HS-5 (cell line): ENCODE data around the gene CNTNAP2.

Experiments
- DNase-seq: peaks from one replicate; pipeline ENCODE4 v3.0.0-alpha.2; 2012; ENCODE audit warnings: low read depth

CNTNAP2 gene

DNA sequence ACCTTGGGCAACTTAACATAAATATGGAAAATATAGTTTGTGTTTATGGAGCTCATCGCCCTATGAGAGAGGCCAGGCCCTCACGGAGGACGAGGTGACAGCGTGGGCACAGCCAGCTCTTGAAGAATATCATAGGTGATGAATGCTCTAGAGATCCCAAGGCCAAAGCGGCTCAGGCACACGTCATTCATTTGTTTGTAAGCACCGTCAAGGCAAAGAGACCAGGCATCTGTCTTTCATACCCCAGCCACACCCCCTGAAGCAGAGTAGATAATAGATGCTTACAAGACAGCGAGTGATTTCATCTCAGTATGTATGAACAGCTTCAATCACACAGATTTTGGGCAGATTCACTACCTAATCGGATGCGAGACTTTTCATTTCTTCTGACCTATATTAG, 2231.9 kb downstream of the CNTNAP2 start:
- no peak for DNase-seq

DNA sequence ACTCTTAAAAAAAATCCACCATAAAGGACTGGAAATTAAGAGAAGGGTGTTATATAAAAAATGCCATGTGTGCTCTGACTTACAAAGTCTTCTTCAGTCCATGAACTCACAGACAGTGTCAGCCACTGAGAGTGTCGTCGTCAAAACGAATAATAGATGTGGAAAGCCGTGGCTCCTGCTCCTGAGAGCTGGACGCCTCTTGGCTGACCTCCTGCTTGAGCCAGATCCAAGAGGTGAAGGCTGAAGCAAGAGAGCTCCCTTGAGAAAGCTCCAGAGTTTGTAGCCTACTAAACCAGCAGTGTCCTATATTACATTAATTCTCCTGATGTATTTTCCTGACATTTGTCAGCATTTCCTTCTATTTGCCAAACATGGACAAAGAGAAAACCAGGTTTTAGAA, 2239.7 kb downstream of the CNTNAP2 start:
- no peak for DNase-seq

DNA sequence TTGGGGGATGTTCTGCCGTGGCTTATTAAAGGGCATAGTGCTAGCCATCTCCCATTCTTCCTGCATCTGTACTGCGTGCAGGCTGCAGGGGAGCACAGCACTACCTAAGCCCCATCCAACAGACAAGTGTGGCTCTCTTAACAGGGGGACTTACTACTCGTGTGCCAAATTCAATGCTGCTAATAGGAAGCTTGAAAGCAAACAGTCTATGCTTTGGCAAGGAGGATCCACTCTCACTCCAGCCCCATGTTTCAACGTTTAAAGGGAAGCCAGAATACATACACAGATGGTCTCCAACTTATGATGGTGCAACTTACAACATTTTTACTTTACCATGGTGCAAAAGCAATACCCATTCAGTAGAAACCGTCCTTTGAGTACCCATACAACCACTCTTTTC, 2245.9 kb downstream of the CNTNAP2 start:
- DNase-seq: no peak

DNA sequence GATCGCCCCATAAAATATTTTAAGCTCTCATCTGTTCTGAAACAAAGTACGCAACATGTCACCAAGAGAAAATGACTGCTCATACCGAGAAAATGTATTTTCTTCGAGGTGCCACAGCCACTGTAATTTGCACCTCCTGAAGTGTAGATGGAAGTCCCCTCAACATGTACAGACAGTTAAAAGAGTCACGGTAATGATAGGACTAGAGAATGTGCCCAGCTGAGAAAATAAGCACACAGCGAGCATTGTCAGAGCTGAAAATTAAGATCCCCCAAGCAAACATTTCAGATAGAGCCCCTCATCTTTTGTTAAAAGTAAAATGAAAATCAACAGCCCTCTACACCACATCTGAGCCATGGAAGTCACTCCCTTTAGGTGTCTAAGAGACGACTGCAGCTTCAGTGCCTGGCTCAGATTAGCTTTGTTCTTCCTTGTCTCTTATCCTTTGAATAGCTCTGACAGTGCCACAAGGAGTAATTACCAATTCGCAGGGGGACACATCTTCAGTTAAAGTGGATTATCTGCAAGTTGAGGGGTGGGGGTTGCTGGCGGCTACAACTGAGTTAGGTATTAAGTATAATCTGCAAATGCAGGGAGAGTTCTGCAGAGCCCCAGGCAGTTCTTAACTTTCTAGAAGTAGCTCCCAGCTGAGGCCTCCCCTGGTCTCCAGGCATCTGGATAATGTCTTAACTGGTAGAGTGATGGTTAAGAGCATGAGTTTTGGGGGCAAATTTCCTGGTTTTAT, 2251.3 kb downstream of the CNTNAP2 start:
- DNase-seq: no peak

DNA sequence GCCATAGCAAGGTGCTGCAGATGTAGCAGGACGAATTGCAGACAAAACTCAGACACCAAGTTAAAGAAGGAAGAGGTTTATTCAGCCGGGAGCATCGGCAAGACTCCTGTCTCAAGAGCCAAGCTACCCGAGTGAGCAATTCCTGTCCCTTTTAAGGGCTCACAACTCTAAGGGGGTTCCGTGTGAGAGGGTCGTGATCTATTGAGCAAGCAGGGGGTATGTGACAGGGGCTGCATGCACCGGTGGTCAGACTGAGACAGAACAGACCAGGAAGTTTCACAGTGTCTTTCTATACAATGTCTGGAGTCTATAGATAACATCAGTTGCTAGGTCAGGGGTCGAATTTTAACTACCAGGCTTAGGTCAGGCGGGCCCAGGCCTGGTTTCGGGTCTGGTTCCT, 2252.0 kb downstream of the CNTNAP2 start:
- DNase-seq: no peak

DNA sequence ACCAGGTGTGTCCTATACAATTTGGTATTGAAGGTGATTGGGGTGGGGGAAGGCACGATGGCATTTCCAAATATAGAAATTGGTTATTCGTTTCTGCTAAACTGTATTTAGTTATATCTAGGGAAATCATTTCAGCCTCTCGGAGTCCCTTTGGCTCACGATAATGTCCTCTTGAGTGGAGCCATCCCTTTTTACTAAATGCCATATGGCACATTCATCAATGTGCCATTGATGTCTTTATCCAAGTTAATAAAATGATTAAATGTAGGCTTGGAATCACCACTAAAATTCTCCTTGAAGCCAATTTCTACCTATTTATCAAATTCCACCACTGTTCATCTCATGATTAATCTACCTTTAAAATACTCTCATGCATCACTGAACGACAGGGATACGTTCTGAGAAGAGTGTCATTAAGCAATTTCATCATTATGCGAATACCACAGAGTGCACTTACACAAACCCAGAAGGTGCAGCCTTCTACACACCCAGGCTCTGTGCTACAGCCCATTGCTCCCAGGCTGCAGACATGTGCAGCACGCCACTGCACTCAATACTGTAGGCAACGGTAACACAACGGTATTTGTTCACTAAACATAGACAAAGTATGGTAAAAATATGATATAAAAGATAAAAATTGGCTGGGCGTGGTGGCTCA, 2254.8 kb downstream of the CNTNAP2 start:
- no peak for DNase-seq

DNA sequence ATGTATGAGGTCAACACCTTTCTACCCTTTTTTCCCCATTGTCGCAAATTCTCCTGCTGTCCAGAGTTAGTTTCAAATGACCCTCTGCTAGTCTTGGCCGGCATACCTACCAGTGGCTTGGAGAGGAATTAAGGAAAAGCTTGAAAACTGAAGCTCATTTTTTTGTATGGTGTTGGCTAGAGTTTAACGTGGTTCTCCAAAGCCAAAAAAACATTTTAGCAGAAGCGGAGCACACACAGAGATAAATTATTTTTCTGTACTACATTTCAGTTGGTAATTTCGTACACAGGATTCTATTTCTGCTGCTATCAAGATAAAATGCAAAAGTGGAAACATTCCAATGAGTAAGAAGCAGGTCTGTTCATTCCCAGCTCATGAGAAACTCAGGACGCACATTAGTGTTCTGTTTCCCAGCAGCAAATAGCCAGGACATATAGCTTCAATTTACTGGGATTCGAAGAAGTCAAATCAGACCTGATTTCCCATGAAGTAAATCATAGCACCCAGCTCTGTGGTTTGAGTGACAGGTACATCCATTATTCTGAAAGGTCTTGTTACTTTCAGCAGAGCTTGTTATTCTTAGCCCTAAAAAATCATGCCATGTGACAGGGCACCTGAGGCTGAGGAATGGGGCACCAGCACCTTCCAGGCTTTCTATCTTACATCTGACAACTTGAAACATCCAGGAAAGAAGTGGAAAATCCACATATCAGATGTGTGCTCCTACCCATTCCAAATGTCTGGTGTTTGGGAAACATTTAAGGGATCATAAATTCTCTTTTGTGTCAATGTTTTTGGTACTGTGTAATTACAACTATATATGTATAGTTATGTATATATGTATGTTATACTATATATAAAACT, 2258.0 kb downstream of the CNTNAP2 start:
- no peak for DNase-seq

DNA sequence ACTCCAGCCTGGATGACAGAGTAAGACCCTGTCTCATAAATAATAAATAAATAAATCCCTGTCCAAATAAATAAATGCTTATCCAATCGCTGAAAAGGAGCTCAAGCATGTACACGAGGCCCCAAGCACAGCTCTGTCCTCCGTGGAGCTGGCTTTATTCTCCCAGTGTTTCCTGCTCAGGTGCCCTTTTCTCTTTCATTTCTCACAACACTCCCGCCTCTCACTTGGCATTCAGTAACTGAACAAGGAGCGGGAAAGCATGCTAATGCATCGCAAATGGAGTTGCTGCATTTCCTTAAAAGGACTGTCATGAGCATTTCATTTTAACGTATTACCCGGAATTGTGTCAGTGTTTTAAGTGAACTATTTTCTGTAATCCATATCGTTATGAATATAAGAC, 2263.1 kb downstream of the CNTNAP2 start:
- no peak for DNase-seq

DNA sequence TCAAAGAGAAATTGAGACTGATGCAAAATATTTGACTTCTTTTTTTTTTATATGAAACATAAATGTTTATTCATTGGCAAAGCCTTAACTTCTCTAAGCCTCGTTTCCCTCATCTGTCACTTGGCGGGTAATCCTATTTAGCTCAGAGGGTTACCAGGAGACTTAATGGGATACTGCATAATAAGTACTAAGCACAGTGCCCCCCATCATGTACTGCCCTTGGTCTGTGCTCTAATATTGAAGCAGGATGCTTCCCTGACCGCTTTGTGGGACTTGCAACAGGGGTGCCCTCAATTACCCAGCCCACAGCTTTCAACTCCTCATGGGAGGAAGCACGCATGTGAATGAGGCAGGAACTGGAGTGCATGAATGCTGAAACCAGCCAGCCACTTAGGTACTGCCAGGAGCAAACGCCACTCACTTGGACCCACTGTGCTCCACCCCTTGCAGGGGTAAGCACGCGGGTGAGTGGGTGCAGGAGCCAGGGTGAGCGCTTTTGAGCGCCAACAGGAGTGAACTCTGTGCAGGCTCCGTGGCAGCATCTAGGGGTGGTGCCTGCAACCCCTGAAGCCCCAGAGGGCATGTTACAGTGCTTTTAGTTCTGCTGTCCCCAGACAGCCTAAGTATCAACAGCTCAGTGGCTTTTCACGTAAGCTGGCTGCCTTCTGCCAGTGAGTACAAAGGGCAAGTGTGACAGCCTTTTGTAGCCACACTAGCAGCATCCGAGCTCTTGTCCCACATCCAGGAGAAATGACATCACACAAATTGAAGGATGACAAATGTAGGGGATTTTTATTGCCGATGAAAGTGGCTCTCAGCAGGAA, 2264.2 kb downstream of the CNTNAP2 start:
- DNase-seq: no peak

DNA sequence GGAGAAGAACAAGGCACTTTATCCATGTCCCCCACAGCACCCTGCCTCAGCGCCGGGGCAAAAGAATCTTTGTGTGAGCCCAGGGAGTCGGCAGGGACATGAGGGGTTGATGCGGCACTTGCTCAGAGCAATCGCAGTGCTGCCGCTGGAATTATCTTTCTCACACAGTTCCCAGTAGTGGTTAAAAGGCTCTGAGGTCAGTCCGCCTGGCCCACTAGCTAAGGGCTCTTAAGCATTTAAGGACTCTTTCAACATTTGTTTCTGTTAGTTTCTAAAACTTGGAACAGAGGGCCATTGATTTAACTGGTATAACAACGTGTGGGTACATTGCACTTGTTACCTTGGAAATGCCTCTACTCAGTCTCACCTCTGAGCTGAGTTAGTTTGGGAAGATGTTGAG, 2266.0 kb downstream of the CNTNAP2 start:
- no peak for DNase-seq

DNA sequence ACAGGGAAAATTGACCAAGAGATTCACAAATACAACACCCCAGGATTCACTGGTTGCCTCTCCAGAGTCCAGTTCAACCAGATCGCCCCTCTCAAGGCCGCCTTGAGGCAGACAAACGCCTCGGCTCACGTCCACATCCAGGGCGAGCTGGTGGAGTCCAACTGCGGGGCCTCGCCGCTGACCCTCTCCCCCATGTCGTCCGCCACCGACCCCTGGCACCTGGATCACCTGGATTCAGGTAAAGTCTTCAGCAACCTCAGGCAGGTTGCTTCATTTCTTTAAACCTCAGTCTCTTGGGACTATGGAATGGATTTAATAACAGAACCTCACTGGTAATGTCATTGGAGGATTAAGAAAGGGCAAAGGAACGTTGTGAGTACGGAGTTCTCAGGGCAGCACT, 2267.1 kb downstream of the CNTNAP2 start:
- DNase-seq: no peak

DNA sequence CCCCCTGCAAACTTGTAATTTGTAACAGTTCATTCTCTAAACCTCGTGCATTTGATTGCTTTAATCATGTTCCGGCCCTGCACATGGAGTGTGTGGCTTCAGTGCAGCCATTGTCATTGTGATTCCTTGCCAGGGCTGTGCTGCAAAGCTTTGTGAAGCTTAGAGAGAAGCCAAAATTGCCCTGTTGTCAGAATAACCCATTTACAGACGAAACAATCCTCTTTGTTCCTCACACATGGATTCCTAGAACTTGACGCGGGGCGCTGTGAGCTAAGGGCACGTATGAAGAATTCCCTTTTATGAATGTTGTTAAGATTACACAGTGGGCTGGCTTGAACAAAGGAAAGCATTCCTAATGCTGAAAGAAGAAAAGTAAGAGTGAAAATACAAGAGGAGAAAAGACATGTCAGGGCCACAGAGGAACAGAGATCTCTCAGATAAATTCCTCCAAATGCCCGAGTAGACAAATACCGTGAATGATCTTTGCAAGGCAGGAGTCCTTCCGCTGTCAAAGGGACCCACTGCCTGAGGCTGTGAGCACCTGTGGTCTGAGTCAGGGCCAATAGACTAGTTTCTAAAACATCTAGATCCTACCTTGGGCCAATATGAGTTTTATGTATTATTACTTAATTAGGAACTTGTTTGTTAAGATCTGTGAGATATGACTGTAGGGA, 2268.5 kb downstream of the CNTNAP2 start:
- DNase-seq: no peak

DNA sequence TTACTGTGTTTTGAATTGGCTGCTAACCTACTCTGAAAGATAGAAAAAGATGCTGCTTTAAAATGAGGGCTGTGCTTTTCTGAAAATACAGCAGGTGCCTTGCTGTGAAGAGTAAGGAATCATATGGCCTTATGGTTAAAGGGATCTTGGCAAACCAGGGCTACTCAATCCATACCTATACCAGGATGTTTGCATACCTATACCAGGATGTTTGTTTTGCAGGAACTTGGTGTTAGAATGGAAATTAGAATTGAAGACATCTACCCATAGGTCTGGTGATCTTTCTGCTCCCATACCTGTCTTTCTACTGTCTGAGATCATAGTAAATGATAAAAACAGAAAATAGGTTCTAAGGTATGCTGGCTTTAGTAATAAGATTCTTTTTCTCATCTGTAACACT, 2273.8 kb downstream of the CNTNAP2 start:
- DNase-seq: no peak

DNA sequence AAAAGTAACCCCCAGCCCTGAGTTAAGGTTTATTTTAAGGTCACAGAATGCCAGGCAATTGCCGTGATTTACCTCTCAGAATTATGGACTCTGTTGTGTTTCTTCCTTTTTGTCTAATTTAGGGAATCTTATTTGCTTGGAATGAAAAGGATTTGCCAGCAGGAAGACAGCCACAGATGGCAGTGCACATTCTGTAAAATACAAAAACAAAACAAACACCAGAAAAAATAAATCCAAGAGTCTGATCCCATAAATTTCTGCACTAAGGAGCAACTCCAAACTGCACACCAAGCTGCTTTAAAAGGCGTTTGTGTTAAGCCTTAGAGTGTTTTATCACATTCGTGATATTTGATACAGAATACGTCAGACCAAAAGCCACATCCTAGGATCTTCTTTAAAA, 2275.0 kb downstream of the CNTNAP2 start:
- no peak for DNase-seq

DNA sequence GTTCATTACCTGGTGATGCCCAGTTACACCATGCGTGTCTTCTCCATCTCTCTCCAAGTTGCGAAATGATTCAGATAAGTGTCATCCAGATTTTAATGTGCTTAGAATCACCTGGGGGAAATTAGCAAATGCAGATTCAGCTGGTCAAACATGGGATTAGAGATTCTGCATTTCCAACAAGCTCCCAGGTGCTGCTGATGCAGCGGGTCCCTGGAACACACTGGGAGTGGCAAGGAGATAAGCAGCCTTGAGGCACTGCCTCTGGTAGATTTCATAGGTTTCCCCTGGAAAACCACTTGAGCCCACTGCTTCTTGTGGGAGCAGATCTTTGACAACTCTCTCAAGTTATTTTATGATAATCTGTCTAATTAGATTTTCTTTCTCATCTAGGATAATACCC, 2278.0 kb downstream of the CNTNAP2 start:
- DNase-seq: no peak

DNA sequence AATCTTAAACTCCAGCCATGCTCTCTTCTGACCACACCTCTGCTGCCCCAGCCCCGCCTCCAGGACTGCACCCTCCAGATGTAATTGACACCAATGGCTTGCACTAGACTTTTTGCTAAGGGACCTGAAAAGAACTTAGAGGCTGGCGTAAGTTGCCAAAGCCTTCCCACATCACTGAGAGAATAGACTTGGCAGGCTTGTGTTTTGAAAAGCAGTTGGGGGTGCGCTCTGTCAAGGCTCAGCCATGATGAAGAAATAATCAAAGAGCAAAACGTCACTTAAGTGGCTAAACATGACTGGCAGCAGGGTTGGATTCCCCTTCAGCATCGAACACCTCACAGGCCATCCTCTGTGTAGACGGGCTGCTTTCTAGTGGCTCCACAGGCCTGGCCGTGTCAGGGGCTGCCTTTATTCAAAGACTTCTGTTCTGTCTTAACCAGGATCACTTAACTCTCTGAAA, 2278.8 kb downstream of the CNTNAP2 start:
- DNase-seq: no peak

DNA sequence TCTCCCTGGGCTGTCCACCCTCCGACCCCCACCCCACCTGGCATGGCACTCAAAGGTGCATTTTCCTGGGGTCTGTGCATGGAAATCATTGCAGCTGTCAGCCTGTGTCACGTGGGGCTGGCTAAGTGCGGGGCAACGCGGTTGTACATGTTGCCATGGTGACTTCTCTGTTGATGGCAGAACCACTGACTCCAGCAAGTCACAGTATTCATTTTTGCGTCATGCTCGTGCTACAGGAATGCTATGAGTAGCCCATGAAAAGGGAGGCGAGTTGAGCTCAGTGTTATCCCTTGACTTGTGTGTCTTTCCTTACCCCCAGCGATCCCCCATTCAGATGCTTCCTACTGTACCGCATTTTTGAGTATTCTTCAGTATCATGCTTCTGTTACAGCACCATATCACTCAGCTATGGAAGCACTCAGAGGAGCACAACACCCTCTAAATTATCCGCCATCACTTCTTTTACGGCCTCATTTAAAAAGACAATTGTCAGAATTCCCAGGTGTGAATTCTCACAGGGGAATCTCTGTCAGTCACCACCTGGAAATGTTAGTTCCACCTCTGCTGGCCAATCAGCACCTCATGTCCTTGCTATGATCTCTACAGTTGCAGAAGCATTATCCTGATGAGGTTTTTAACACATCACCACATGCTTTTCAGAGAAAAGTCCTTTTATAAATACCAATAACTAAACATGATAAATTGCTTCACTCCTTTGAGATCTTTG, 2279.6 kb downstream of the CNTNAP2 start:
- DNase-seq: no peak

DNA sequence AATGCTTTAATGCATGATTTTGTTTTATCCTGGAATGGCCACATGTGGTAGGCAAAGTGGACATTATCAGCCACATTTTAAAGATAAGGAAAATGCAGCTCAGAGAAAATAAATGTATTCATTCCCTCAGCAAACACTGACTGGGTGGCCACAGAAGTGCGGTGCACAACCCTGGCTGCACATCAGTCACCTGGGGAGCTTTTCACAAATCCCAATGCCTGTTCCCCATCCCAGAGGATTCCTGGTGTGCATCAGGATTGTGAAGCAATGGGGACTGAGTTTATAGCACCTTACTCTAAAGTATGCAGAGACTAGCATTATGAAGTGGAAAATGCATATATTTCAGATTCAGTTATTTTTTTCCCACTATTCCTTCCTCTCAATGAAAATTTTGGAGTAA, 2280.5 kb downstream of the CNTNAP2 start:
- no peak for DNase-seq

DNA sequence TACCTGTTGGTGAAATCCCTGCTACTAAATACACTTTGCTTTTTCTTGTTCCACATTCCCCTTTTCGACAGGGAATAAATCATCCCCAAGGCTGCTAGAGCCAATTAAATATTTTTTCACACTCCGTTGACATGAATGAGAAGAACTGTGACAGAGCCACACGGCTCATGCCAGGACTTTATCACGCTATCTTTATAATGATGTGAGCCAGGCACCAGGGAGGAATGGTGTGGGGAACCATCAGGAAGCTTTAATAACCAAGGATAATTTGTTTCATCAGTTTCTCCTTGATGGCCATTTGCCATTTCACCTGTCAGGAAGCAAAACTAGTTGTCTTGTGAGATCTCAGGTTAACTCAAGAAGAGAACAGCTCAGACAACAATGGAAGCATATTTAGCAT, 2280.9 kb downstream of the CNTNAP2 start:
- DNase-seq: no peak

DNA sequence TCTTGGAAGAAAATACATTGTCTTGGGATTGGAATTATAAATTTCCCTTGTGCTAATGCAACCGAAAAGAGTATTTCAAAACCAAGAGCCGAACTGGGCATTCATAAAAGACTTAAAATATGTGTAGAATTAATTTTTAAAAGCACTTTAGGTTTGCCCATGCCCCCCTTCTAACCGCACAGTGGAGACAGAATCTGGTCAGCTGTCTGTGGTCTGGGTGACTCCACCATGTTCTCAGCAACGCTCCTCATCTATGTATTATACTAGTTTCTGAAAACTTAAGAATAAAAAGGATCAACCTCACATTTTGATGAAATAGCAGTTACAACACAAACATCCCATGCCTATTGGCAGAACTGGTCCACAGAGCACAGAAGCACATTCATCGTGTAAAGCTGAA, 2281.4 kb downstream of the CNTNAP2 start:
- no peak for DNase-seq

DNA sequence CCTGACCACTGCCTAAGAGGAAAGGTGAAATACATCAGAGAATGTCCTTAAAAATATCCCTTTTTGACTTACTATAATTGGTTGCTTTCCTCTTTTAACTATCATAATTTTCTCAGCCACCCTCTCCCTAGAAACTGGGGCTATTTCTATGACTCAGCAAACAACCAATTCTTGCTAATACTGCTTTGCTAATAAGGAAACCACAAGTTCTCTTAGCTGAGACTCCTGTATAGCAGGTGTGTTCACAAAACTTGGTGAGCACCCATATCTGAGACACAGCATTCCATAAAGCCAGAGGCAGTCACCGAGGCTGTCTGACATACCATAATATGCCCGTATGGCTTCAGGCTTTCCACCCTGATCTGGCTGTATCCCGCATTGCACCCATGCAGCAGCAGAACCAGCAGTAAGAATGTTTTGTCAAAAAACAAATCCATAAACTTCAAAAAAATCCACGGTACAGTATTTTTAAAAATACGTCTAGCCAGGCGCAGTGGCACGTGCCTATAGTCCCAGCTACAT, 2282.3 kb downstream of the CNTNAP2 start:
- DNase-seq: no peak
